ENCODE results near the gene AHR.

AHR gene

GRCh38 chr7:17298102-17298839 lies at the start of gene AHR:
Gene AHR (plus strand): TSS chr7:17298652. CDS start chr7:17299265, 613 bp downstream.
- Histone ChIP-seq H2AFZ (peak within 1 kb of the TSS; percentile 96), H3K79me2 (no peaks in the 10 kb centered on the region), H3K27me3 (ENCODE audit: control insufficient read depth, insufficient read depth, low read length) (no peaks in the 10 kb centered on the region), H3K4me3 (ENCODE audit: low read depth, low read length) (peak within 1 kb of the TSS; percentile 72), H3K36me3 (ENCODE audit: control insufficient read depth, insufficient read depth, low read length) (no peaks in the 10 kb centered on the region), H3K27ac (peak within 1 kb of the TSS; percentile 90), H3K4me2 (ENCODE audit: low read length) (peak within 1 kb of the TSS; percentile 79), H3K9me3 (ENCODE audit: control insufficient read depth, low read length) (peaks cover 9% of the 10 kb centered on the region), H3K4me1 (peaks cover 3% of the 10 kb centered on the region), H3K9ac (peak within 1 kb of the TSS; percentile 53)
- TF ChIP-seq, protein P1, sequence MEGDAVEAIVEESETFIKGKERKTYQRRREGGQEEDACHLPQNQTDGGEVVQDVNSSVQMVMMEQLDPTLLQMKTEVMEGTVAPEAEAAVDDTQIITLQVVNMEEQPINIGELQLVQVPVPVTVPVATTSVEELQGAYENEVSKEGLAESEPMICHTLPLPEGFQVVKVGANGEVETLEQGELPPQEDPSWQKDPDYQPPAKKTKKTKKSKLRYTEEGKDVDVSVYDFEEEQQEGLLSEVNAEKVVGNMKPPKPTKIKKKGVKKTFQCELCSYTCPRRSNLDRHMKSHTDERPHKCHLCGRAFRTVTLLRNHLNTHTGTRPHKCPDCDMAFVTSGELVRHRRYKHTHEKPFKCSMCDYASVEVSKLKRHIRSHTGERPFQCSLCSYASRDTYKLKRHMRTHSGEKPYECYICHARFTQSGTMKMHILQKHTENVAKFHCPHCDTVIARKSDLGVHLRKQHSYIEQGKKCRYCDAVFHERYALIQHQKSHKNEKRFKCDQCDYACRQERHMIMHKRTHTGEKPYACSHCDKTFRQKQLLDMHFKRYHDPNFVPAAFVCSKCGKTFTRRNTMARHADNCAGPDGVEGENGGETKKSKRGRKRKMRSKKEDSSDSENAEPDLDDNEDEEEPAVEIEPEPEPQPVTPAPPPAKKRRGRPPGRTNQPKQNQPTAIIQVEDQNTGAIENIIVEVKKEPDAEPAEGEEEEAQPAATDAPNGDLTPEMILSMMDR (IDR thresholded peaks at IDR 0.05), result no peak

DNA sequence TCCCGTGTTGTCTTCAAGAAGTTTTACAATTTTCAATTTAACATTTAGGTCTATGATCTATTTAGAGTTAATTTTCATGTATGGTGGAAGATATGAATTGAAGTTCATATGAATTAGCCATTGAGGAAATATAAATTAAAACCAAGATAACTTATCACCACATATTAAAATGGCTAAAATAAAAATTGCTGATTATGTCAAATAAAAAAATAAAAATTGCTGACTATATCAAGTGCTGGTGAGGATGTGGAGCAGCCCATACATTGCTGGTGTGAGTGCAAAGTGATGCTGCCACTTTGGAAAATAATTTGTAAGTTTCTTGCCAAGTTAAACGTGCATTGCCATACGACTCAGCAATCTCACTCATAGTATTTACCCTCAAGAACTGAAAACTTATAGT lies 44.6 kb upstream of the AHR start:
- no peak overlapping the region for H2AFZ ChIP-seq
- no peaks in the 10 kb centered on the region for H3K79me2 ChIP-seq
- H3K9ac ChIP-seq, result no peak overlapping the region
- H3K27me3 ChIP-seq (ENCODE audit: control insufficient read depth, insufficient read depth, low read length), result no peaks in the 10 kb centered on the region
- H3K27ac ChIP-seq, result no peak overlapping the region
- TF ChIP-seq, protein P1 (IDR thresholded peaks at IDR 0.05), result no peak
- no peaks in the 10 kb centered on the region for H3K36me3 ChIP-seq (ENCODE audit: control insufficient read depth, insufficient read depth, low read length)
- H3K9me3 ChIP-seq (ENCODE audit: control insufficient read depth, low read length), result no peaks in the 10 kb centered on the region
- no peaks in the 10 kb centered on the region for H3K4me1 ChIP-seq
- H3K4me3 ChIP-seq (ENCODE audit: low read depth, low read length), result no peak overlapping the region
- no peak overlapping the region for H3K4me2 ChIP-seq (ENCODE audit: low read length)

DNA sequence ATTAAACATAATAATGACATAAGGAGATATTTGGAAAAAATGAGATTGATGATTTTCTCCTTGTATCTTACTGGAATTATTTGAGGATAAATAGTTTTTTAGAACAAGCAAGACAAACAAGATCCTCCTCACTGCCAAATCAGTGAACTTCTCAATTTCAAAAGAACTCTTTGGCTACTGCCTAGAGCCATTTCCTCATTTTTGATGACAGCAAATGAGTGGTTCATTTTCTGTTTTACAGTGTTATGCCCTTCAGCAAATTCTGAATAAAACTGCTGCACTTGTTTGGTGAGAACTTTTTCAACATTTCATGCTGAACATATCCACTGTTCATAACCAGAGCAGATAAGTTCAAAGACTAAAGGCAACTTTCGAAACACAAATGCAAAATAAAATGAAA lies 42.5 kb upstream of the AHR start:
- H3K79me2 ChIP-seq, result no peaks in the 10 kb centered on the region
- H3K4me3 ChIP-seq (ENCODE audit: low read depth, low read length), result no peak overlapping the region
- no peak overlapping the region for H2AFZ ChIP-seq
- no peak overlapping the region for H3K9ac ChIP-seq
- no peak overlapping the region for H3K27ac ChIP-seq
- H3K4me1 ChIP-seq, result no peaks in the 10 kb centered on the region
- H3K36me3 ChIP-seq (ENCODE audit: control insufficient read depth, insufficient read depth, low read length), result no peaks in the 10 kb centered on the region
- no peak overlapping the region for H3K4me2 ChIP-seq (ENCODE audit: low read length)
- TF ChIP-seq, protein P1 (IDR thresholded peaks at IDR 0.05), result no peak
- no peaks in the 10 kb centered on the region for H3K27me3 ChIP-seq (ENCODE audit: control insufficient read depth, insufficient read depth, low read length)
- no peaks in the 10 kb centered on the region for H3K9me3 ChIP-seq (ENCODE audit: control insufficient read depth, low read length)

GRCh38 chr7:17256375-17256774 lies 42.1 kb upstream of the AHR start:
- Histone ChIP-seq H3K4me1 (no peaks in the 10 kb centered on the region), H3K4me2 (ENCODE audit: low read length) (no peak overlapping the region), H3K27me3 (ENCODE audit: control insufficient read depth, insufficient read depth, low read length) (no peaks in the 10 kb centered on the region), H3K4me3 (ENCODE audit: low read depth, low read length) (no peak overlapping the region), H3K27ac (no peak overlapping the region), H2AFZ (no peak overlapping the region), H3K9me3 (ENCODE audit: control insufficient read depth, low read length) (no peaks in the 10 kb centered on the region), H3K36me3 (ENCODE audit: control insufficient read depth, insufficient read depth, low read length) (no peaks in the 10 kb centered on the region), H3K9ac (no peak overlapping the region), H3K79me2 (no peaks in the 10 kb centered on the region)
- TF ChIP-seq, protein P1 (IDR thresholded peaks at IDR 0.05), result no peak

- Histone ChIP-seq H2AFZ (no peak overlapping the region), H3K4me2 (ENCODE audit: low read length) (no peak overlapping the region), H3K4me3 (ENCODE audit: low read depth, low read length) (no peak overlapping the region), H3K79me2 (no peaks in the 10 kb centered on the region), H3K9me3 (ENCODE audit: control insufficient read depth, low read length) (peaks cover 3% of the 10 kb centered on the region), H3K9ac (no peak overlapping the region), H3K27me3 (ENCODE audit: control insufficient read depth, insufficient read depth, low read length) (no peaks in the 10 kb centered on the region), H3K27ac (no peak overlapping the region), H3K4me1 (no peaks in the 10 kb centered on the region), H3K36me3 (ENCODE audit: control insufficient read depth, insufficient read depth, low read length) (no peaks in the 10 kb centered on the region)
- TF ChIP-seq, protein P1 (IDR thresholded peaks at IDR 0.05), result no peak
Measured at GRCh38 chr7:17266565-17266964, 31.9 kb upstream of the AHR start.
